Kidney epithelial cell (primary cell): Measurements from ENCODE around the gene BDKRB1. TPM values are rescaled to one million over a fixed set of nuclear protein-coding genes. Genes with fewer than 3 reads are reported as not detected.

ENCODE experiments used
- DNase-seq: peaks from one replicate; pipeline ENCODE4 v3.0.0-alpha.2; 2010; ENCODE audit warnings: low read depth
- H3K27me3 ChIP-seq: 2 replicates; pipeline ENCODE4 v1.6.0; 2011; ENCODE audit warnings: low read length; ENCODE audit not compliant: control insufficient read depth, insufficient read depth
- H3K36me3 ChIP-seq: 2 replicates; pipeline ENCODE4 v1.5.1; 2011; ENCODE audit warnings: low read length; ENCODE audit not compliant: control insufficient read depth, insufficient read depth
- H3K4me3 ChIP-seq: 2 replicates; pipeline ENCODE4 v1.5.1; 2011; ENCODE audit warnings: low read depth, mild to moderate bottlenecking, control low read depth, low read length
- total RNA-seq: library from RNA; depleted of rRNA; stranded (reverse); fragments of >200 nt; gene quantifications from 2 replicates; pipeline ENCODE4 v1.2.3, GENCODE V29; 2015
- TF ChIP-seq, protein P1 (sequence below): IDR thresholded peaks from 2 replicates; pipeline ENCODE4 v1.5.1; 2011; ENCODE audit warnings: mild to moderate bottlenecking, moderate library complexity, low read length, control low read depth, inconsistent platforms; ENCODE audit not compliant: insufficient read depth, poor library complexity, severe bottlenecking

Gene BDKRB1
- total RNA-seq, 1 donor from 2014 or later = 0.17 TPM

DNA sequence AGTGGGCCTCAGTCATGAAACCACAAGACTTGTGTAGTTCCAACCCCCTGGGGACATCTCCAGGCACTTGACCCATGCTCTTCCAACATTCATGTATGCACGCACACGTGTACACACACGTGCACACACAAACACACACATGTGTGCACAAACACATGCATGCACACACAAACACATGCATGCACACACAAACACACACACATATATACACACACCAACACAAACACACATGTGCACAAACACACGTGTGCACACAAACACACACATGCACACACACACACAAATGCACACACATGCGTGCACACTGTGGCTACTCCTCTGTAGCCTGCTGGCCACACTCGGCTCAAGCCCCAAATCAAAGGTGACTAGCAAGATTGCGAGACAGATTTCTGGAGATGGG is 28.6 kb upstream of the BDKRB1 start:
- H3K36me3 ChIP-seq = no peaks in the 10 kb centered on the region
- TF ChIP-seq, protein P1, sequence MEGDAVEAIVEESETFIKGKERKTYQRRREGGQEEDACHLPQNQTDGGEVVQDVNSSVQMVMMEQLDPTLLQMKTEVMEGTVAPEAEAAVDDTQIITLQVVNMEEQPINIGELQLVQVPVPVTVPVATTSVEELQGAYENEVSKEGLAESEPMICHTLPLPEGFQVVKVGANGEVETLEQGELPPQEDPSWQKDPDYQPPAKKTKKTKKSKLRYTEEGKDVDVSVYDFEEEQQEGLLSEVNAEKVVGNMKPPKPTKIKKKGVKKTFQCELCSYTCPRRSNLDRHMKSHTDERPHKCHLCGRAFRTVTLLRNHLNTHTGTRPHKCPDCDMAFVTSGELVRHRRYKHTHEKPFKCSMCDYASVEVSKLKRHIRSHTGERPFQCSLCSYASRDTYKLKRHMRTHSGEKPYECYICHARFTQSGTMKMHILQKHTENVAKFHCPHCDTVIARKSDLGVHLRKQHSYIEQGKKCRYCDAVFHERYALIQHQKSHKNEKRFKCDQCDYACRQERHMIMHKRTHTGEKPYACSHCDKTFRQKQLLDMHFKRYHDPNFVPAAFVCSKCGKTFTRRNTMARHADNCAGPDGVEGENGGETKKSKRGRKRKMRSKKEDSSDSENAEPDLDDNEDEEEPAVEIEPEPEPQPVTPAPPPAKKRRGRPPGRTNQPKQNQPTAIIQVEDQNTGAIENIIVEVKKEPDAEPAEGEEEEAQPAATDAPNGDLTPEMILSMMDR = no peak
- DNase-seq = no peak
- H3K27me3 ChIP-seq = no peaks in the 10 kb centered on the region
- H3K4me3 ChIP-seq = no peak overlapping the region

DNA sequence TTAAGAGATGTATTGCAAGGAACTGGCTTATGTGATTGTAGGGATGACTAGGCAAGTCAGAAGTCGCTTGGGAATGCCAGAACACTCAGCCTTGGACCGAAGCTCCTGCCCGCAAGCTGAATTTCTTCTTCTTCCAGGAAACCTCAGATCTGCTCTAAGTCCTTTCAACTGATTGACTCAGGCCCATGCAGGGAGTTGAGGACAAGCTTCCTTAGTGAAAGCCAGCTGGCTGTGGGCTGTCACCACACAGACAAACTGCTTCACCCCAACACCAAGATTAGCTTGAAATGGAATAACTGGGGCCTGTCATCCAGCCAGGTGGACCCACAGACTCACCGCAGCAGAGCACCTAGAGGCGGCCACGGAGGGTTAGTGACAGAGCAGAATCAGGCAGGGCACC is 26.7 kb upstream of the BDKRB1 start:
- no peak overlapping the region for H3K4me3 ChIP-seq
- DNase-seq = no peak
- TF ChIP-seq, protein P1 = no peak
- no peaks in the 10 kb centered on the region for H3K27me3 ChIP-seq
- no peaks in the 10 kb centered on the region for H3K36me3 ChIP-seq

DNA sequence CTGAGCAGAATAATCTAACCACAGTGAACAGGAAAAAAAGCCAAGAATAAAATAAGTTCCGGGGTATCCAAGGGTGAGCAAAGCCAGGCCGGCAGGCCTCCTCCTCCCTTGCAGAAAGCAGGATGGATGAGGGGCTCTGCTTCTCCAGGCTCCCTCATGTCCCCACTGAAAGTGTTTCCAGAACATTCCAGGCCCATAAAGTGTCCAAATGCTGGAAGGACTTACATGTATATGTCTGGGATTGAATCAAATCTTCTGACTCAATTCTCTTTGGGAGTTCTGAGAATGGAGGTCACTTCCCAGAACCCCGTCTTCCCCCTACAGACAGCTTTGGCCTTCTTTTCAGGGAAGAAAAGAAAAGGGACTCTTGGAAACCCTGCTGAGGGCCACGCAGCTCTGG is 25.0 kb upstream of the BDKRB1 start:
- no peaks in the 10 kb centered on the region for H3K36me3 ChIP-seq
- TF ChIP-seq, protein P1 = no peak

DNA sequence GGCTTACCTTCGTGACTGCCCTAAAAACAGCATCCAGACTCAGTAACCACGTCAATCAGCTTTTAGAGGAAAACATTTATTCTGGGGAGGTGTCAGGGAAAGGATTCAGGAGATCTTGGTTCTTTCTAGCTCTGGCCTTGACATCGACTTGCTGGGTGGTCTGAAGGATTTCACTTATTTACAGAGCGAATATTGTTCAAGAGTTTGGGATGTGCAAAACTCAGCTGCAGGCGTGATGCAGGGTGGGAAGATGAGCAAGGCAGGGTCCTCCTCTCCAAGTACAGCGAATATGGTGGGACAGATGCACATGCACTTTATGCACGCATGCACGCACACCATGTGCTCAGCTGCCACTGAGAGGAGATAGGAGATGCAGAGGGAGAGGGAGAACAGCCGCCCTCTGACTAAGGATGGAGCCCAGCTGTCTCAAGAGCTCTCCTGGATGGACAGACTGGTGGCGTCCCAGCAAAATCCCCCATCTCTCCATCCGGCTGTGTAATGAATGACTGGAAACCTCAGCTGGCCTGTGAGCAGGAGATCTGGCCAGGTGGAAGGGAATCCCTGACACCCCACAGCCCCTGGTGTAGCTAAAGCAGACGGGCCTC is 24.4 kb upstream of the BDKRB1 start:
- no peak for DNase-seq
- TF ChIP-seq, protein P1 = no peak
- H3K36me3 ChIP-seq = no peaks in the 10 kb centered on the region
- H3K4me3 ChIP-seq = no peak overlapping the region
- no peaks in the 10 kb centered on the region for H3K27me3 ChIP-seq

More for the DNA sequence above, 25.0 kb upstream of the BDKRB1 start:
- H3K27me3 ChIP-seq = no peaks in the 10 kb centered on the region
- no peak overlapping the region for H3K4me3 ChIP-seq
- DNase-seq = no peak

DNA sequence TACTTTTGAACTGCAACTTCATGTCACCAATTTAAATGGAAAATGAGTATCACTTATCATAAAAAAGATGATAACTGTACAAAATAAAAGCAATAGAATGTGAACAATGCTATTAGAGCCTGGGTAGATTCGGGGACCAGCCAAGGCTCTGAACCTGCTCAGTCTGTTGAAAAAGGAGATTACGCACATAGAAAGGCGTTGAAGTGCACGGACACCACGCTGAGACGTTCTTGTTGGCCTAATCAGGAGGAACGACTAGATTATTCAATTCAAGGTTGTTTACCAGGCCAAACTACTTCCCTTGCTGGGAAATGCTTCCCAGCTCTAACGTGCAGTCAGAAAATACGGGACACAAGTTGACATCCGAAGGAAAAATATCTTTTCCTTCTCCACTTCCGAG is 23.5 kb upstream of the BDKRB1 start:
- H3K36me3 ChIP-seq = no peaks in the 10 kb centered on the region
- DNase-seq = no peak
- no peak overlapping the region for H3K4me3 ChIP-seq
- TF ChIP-seq, protein P1 = no peak
- H3K27me3 ChIP-seq = no peaks in the 10 kb centered on the region

DNA sequence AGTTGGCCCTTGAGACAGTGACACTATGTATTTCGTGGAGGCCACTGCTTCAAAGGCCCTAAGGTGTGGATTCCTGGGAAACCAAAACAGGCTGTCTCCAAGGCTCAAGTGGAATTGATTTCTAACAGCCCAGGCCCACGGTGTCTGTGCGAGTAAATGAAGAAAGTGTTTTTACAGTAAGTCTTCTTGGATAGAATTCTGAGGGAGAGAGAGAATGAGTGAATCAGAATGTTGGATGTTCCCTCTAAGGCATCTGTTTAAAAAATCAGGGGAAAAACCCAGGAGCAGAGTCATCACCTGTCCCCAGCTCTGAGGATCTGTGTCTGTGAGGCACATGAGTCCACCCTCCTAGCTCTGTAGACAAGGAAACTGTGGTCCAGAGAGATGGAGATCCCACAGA is 22.3 kb upstream of the BDKRB1 start:
- DNase-seq = no peak
- H3K36me3 ChIP-seq = no peaks in the 10 kb centered on the region
- TF ChIP-seq, protein P1 = no peak
- no peaks in the 10 kb centered on the region for H3K27me3 ChIP-seq
- H3K4me3 ChIP-seq = no peak overlapping the region
